HEK293 (cell line): ENCODE measurements around the gene C19orf18.

ENCODE experiments used
- CTCF ChIA-PET: fragments of 350-600 bp; formaldehyde crosslinking; extraction: SDS; loops from one replicate; lab custom pipeline; 2021; ENCODE audit warnings: antibody characterized with exemption; lab: Yijun Ruan, JAX
- POLR2A ChIA-PET: fragments of 300-600 bp; formaldehyde crosslinking; extraction: SDS; loops from one replicate; lab custom pipeline; 2020; ENCODE audit warnings: antibody characterized with exemption, inconsistent platforms; lab: Yijun Ruan, JAX
- H3K27ac ChIP-seq: fragments of 200-500 bp; sonication (Bioruptor generic); 2 replicates; pipeline ENCODE4 v1.5.1; 2014; ENCODE audit warnings: low read depth, low read length, control low read depth, inconsistent platforms; ENCODE audit errors: extremely low read depth
- H3K36me3 ChIP-seq, 2 experiments: fragments of 200-500 bp in 1 of 2; sonication (Bioruptor generic) in 1 of 2; 1 replicate in 1 of 2; 2 replicates in 1 of 2; pipeline ENCODE4 v1.5.1; 2014 to 2017; ENCODE audit warnings: inconsistent platforms in 2 of 2, low read length in 2 of 2; ENCODE audit not compliant: control insufficient read depth in 2 of 2, insufficient read depth in 1 of 2
- H3K4me1 ChIP-seq: fragments of 200-500 bp; sonication (Bioruptor generic); 2 replicates; pipeline ENCODE4 v1.5.1; 2014; ENCODE audit warnings: mild to moderate bottlenecking, low read length, inconsistent platforms; ENCODE audit not compliant: control insufficient read depth, insufficient read depth
- H3K4me3 ChIP-seq: 2 replicates; pipeline ENCODE4 v1.5.1; 2011; ENCODE audit warnings: low read depth, mild to moderate bottlenecking, control low read depth, low read length, moderate library complexity
- H3K9me3 ChIP-seq: fragments of 200-500 bp; sonication (Bioruptor generic); 2 replicates; pipeline ENCODE4 v1.5.1; 2014; ENCODE audit warnings: low read depth, low read length, inconsistent platforms; ENCODE audit not compliant: control insufficient read depth, insufficient read depth
- BCL11B ChIP-seq: fragments of 450-650 bp; formaldehyde crosslinking; IDR thresholded peaks from 2 replicates; pipeline ENCODE4 v1.5.1; 2016; ENCODE audit warnings: low read depth, missing biosample characterization, missing genetic modification characterization
- ELK4 ChIP-seq: IDR thresholded peaks from 2 replicates; pipeline ENCODE4 v1.6.1; 2011; ENCODE audit warnings: mild to moderate bottlenecking, low read depth, low read length, borderline replicate concordance
- FEZF1 ChIP-seq: fragments of 450-650 bp; formaldehyde crosslinking; IDR thresholded peaks from 2 replicates; pipeline ENCODE4 v1.5.1; 2016; ENCODE audit warnings: missing biosample characterization, missing genetic modification characterization
- HOXA7 ChIP-seq: sonication (generic); formaldehyde crosslinking; IDR thresholded peaks from 2 replicates; pipeline ENCODE4 v1.8.1; 2022; ENCODE audit warnings: missing genetic modification reagents, borderline replicate concordance
- HOXD13 ChIP-seq: sonication (generic); formaldehyde crosslinking; IDR thresholded peaks from 2 replicates; pipeline ENCODE4 v1.8.0; 2022; ENCODE audit warnings: missing genetic modification reagents, borderline replicate concordance
- IKZF3 ChIP-seq: fragments of 450-650 bp; IDR thresholded peaks from 2 replicates; pipeline ENCODE4 v1.5.0; 2018; ENCODE audit warnings: missing biosample characterization, mild to moderate bottlenecking, missing genetic modification characterization, moderate library complexity
- KLF1 ChIP-seq: fragments of 450-650 bp; formaldehyde crosslinking; IDR thresholded peaks from 2 replicates; pipeline ENCODE4 v1.5.1; 2016; ENCODE audit warnings: missing biosample characterization, missing genetic modification characterization
- YY2 ChIP-seq: fragments of 450-650 bp; formaldehyde crosslinking; IDR thresholded peaks from 2 replicates; pipeline ENCODE4 v1.5.1; 2016; ENCODE audit warnings: missing biosample characterization, missing genetic modification characterization
- ZNF114 ChIP-seq: fragments of 450-650 bp; formaldehyde crosslinking; IDR thresholded peaks from 2 replicates; pipeline ENCODE4 v1.5.0; 2017; ENCODE audit warnings: missing biosample characterization, missing genetic modification characterization
- ZNF121 ChIP-seq: fragments of 450-650 bp; formaldehyde crosslinking; IDR thresholded peaks from 2 replicates; pipeline ENCODE4 v1.5.1; 2016; ENCODE audit warnings: missing biosample characterization, missing genetic modification characterization
- ZNF138 ChIP-seq: fragments of 450-650 bp; formaldehyde crosslinking; IDR thresholded peaks from 2 replicates; pipeline ENCODE4 v1.5.1; 2016; ENCODE audit warnings: missing biosample characterization, missing genetic modification characterization, borderline replicate concordance
- ZNF266 ChIP-seq: fragments of 450-650 bp; formaldehyde crosslinking; IDR thresholded peaks from 2 replicates; pipeline ENCODE4 v1.5.1; 2016; ENCODE audit warnings: missing biosample characterization, missing genetic modification characterization, low read depth
- ZNF280C ChIP-seq: fragments of 450-650 bp; formaldehyde crosslinking; IDR thresholded peaks from 2 replicates; pipeline ENCODE4 v1.5.1; 2016; ENCODE audit warnings: missing biosample characterization, missing genetic modification characterization
- ZNF324 ChIP-seq: fragments of 450-650 bp; formaldehyde crosslinking; IDR thresholded peaks from 2 replicates; pipeline ENCODE4 v1.5.1; 2016; ENCODE audit warnings: missing biosample characterization, missing genetic modification characterization
- ZNF350 ChIP-seq: fragments of 450-650 bp; formaldehyde crosslinking; IDR thresholded peaks from 2 replicates; pipeline ENCODE4 v1.5.0; 2017; ENCODE audit warnings: missing biosample characterization, mild to moderate bottlenecking, missing genetic modification characterization
- ZNF398 ChIP-seq: fragments of 450-650 bp; formaldehyde crosslinking; IDR thresholded peaks from 2 replicates; pipeline ENCODE4 v1.5.1; 2017; ENCODE audit warnings: missing biosample characterization, missing genetic modification characterization
- ZNF48 ChIP-seq: fragments of 450-650 bp; formaldehyde crosslinking; IDR thresholded peaks from 2 replicates; pipeline ENCODE4 v1.5.1; 2016; ENCODE audit warnings: missing biosample characterization, missing genetic modification characterization
- ZNF521 ChIP-seq: fragments of 450-650 bp; formaldehyde crosslinking; IDR thresholded peaks from 2 replicates; pipeline ENCODE4 v1.5.1; 2017; ENCODE audit warnings: missing biosample characterization, mild to moderate bottlenecking, missing genetic modification characterization
- ZNF529 ChIP-seq: fragments of 450-650 bp; formaldehyde crosslinking; IDR thresholded peaks from 2 replicates; pipeline ENCODE4 v1.5.1; 2017; ENCODE audit warnings: missing genetic modification characterization, missing biosample characterization; ENCODE audit not compliant: insufficient replicate concordance
- ZNF530 ChIP-seq: fragments of 450-650 bp; formaldehyde crosslinking; IDR thresholded peaks from 2 replicates; pipeline ENCODE4 v1.5.1; 2016; ENCODE audit warnings: low read depth, missing biosample characterization, missing genetic modification characterization
- ZNF561 ChIP-seq: fragments of 450-650 bp; IDR thresholded peaks from 2 replicates; pipeline ENCODE4 v1.5.1; 2018; ENCODE audit warnings: missing biosample characterization, missing genetic modification characterization, borderline replicate concordance
- ZNF645 ChIP-seq: fragments of 450-650 bp; formaldehyde crosslinking; IDR thresholded peaks from 2 replicates; pipeline ENCODE4; 2016; ENCODE audit warnings: missing biosample characterization, missing genetic modification characterization
- ZNF658 ChIP-seq: fragments of 450-650 bp; formaldehyde crosslinking; IDR thresholded peaks from 2 replicates; pipeline ENCODE4; 2016; ENCODE audit warnings: missing biosample characterization, missing genetic modification characterization
- ZNF747 ChIP-seq: fragments of 450-650 bp; formaldehyde crosslinking; IDR thresholded peaks from 2 replicates; pipeline ENCODE4 v1.5.1; 2016; ENCODE audit warnings: missing biosample characterization, missing genetic modification characterization
- ZNF776 ChIP-seq: fragments of 450-650 bp; formaldehyde crosslinking; IDR thresholded peaks from 2 replicates; pipeline ENCODE4 v1.5.0; 2017; ENCODE audit warnings: missing biosample characterization, missing genetic modification characterization, borderline replicate concordance
- ZNF785 ChIP-seq: fragments of 450-650 bp; formaldehyde crosslinking; IDR thresholded peaks from 2 replicates; pipeline ENCODE4 v1.5.1; 2016; ENCODE audit warnings: missing biosample characterization, missing genetic modification characterization
- TF ChIP-seq, protein P1 (sequence below): fragments of 450-650 bp; formaldehyde crosslinking; IDR thresholded peaks from 2 replicates; pipeline ENCODE4 v1.5.1; 2016; ENCODE audit warnings: missing biosample characterization, missing genetic modification characterization
- TF ChIP-seq, protein P2 (sequence below): fragments of 450-650 bp; formaldehyde crosslinking; IDR thresholded peaks from 2 replicates; pipeline ENCODE4 v1.5.1; 2016; ENCODE audit warnings: missing biosample characterization, missing genetic modification characterization

The C19orf18 gene

DNA sequence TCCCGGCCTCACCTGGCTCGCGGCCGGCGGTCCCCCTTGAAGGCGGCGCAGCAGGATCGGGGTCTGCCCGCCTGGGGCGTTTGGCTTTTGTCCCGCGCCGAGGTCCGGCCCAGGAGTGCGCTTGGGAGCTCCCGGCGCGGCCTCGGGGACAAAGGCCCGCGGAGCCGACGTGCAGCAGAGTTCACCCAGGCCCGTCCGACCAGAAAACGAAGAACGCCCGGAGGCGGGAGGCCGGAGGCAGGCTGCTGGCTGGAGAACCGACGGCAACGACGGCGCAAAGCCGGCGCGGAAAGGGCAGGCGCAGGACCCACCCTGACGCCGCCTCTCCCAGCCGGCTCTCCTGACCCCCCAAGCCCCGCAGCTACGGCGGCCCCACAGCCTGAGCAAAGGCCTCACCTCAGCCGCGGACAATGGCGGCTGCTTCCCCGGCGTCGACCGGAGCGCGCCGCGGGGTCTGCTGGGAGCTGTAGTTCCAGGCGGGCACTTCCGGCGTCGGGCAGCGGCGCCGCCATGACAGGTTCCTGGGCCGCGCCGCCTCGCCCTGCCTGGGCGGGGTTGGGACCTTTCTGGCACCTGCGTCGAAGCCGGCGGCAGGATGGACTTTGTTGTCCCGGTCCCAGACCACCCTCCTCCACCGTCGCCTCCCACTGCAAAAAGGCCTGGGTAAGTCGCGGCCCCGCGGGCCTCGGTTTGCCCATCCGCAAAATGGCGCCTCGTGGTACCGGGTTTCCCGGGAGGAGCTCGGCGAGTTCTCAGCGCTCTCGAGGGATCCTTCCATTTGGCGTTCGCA is 28.2 kb upstream of the C19orf18 start, which contains the start of gene ZNF606:
TSS of gene ZNF606 (minus strand) at position 437 of the 790 bp plus-strand sequence. CDS start 1,501 bp downstream, outside the sequence.
- POLR2A ChIA-PET: interaction anchor here (0.5 to 2.0 kb wide), 20 partner anchors 8 to 613 kb away, joined by 3 to 12 read pairs (median 3); partner anchors contain the start of genes ZBTB45, ZNF135, ZNF274 and ZNF417
- H3K36me3 ChIP-seq: peaks cover 41 to 72% of the 10 kb centered on the region in 2 experiments
- CTCF ChIA-PET: interaction anchor here (0.7 to 0.9 kb wide), 4 partner anchors 15 to 635 kb away, joined by 3 to 5 read pairs (median 4); no protein-coding TSS in a partner anchor
- peak within 1 kb of the TSS; percentile 83 for H3K27ac ChIP-seq
- H3K9me3 ChIP-seq: peaks cover 16% of the 10 kb centered on the region
- peaks cover 4% of the 10 kb centered on the region for H3K4me1 ChIP-seq
- peak within 1 kb of the TSS; percentile 99 for H3K4me3 ChIP-seq
- TF ChIP-seq ZNF121 (peak; percentile 44), ELK4 (no peak), ZNF747 (no peak), ZNF266 (tag by site-specific recombination) (no peak), ZNF645 (tag by site-specific recombination) (no peak), YY2 (tag by site-specific recombination) (peak; percentile 97), ZNF350 (tag by site-specific recombination) (peak; percentile 50; the same call in 1 of the 2 replicates), ZNF530 (tag by site-specific recombination) (no peak), HOXD13 (CRISPR knock-in tag) (no peak), ZNF785 (tag by site-specific recombination) (no peak), ZNF658 (tag by site-specific recombination) (no peak), ZNF561 (tag by site-specific recombination) (peak; percentile 41; the same call in 1 of the 2 replicates), ZNF114 (tag by site-specific recombination) (no peak), FEZF1 (tag by site-specific recombination) (no peak), KLF1 (tag by site-specific recombination) (peak; percentile 58; the same call in 1 of the 2 replicates), ZNF398 (tag by site-specific recombination) (no peak; the same call in none of the 2 replicates), ZNF48 (tag by site-specific recombination) (no peak), ZNF280C (no peak), ZNF776 (tag by site-specific recombination) (no peak), IKZF3 (tag by site-specific recombination) (no peak), BCL11B (no peak), ZNF324 (peak; percentile 77), ZNF521 (tag by site-specific recombination) (no peak), ZNF529 (tag by site-specific recombination) (no peak), HOXA7 (CRISPR knock-in tag) (0 out of 2 replicates have a peak, but pooled peaks have one; percentile 74), ZNF138 (tag by site-specific recombination) (no peak)
- TF ChIP-seq, protein P1, sequence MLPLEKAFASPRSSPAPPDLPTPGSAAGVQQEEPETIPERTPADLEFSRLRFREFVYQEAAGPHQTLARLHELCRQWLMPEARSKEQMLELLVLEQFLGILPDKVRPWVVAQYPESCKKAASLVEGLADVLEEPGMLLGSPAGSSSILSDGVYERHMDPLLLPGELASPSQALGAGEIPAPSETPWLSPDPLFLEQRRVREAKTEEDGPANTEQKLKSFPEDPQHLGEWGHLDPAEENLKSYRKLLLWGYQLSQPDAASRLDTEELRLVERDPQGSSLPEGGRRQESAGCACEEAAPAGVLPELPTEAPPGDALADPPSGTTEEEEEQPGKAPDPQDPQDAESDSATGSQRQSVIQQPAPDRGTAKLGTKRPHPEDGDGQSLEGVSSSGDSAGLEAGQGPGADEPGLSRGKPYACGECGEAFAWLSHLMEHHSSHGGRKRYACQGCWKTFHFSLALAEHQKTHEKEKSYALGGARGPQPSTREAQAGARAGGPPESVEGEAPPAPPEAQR: no peak
- TF ChIP-seq, protein P2, sequence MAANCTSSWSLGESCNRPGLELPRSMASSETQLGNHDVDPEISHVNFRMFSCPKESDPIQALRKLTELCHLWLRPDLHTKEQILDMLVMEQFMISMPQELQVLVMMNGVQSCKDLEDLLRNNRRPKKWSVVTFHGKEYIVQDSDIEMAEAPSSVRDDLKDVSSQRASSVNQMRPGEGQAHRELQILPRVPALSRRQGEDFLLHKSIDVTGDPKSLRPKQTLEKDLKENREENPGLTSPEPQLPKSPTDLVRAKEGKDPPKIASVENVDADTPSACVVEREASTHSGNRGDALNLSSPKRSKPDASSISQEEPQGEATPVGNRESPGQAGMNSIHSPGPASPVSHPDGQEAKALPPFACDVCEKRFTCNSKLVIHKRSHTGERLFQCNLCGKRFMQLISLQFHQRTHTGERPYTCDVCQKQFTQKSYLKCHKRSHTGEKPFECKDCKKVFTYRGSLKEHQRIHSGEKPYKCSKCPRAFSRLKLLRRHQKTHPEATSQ (tag by site-specific recombination): peak; percentile 53; the same call in 1 of the 2 replicates
